AG09319 (cell line): ENCODE data around the gene SULT1A2.
"Not testable (repeated sequence)": the region's sequence is repeated elsewhere in the genome, so short reads cannot be mapped to it uniquely, and the experiment has no call there.

Experiments
- DNase-seq: peaks from one replicate; pipeline ENCODE4 v3.0.0-alpha.2; 2010; ENCODE audit warnings: low read depth; ENCODE audit errors: extremely low read depth
- CTCF ChIP-seq: IDR thresholded peaks from 2 replicates; pipeline ENCODE4 v1.5.1; 2011; ENCODE audit warnings: low read depth, mild to moderate bottlenecking, inconsistent platforms, low read length, moderate library complexity

SULT1A2 gene

GRCh38 chr16:28602529-28602928 is 5.7 kb upstream of the SULT1A2 start:
- DNase-seq: no peak
- no peak for TF ChIP-seq CTCF

- DNase-seq: not testable (repeated sequence)
Observed at GRCh38 chr16:28602062-28602461, 5.2 kb upstream of the SULT1A2 start.

- DNase-seq: not testable (repeated sequence)
Observed at GRCh38 chr16:28601589-28601988, 4.7 kb upstream of the SULT1A2 start.

- DNase-seq: not testable (repeated sequence)
Observed at GRCh38 chr16:28600965-28601364, 4.1 kb upstream of the SULT1A2 start.

- not testable (repeated sequence) for DNase-seq
Observed at GRCh38 chr16:28599377-28600285, 2.8 kb upstream of the SULT1A2 start.

- no peak for DNase-seq
- TF ChIP-seq CTCF: no peak
Observed at GRCh38 chr16:28597692-28598261, 927 bp upstream of the SULT1A2 start.

- DNase-seq: no peak
- no peak for TF ChIP-seq CTCF
Observed at GRCh38 chr16:28596115-28596630, 677 bp downstream of the SULT1A2 start.

GRCh38 chr16:28595451-28595850 is 1.4 kb downstream of the SULT1A2 start:
- DNase-seq: not testable (repeated sequence)

GRCh38 chr16:28592979-28593553 is 3.8 kb downstream of the SULT1A2 start:
- DNase-seq: no peak
- no peak for TF ChIP-seq CTCF

- DNase-seq: no peak
- no peak for TF ChIP-seq CTCF
Observed at GRCh38 chr16:28592511-28592910, 4.3 kb downstream of the SULT1A2 start.
